GM18499 (cell line): ENCODE data around the gene MAN2B2.

Experiments used
- ATAC-seq: cut with Tn5 transposase; IDR thresholded peaks from one replicate; pipeline ENCODE4 v1.9.1; 2021; ENCODE audit warnings: moderate number of reproducible peaks; ENCODE audit not compliant: insufficient read depth, unreplicated experiment

MAN2B2 gene

GRCh38 chr4:6591313-6591712 lies 16.3 kb downstream of the MAN2B2 start:
- ATAC-seq, result no peak

GRCh38 chr4:6591781-6592180 lies 16.8 kb downstream of the MAN2B2 start:
- ATAC-seq, result no peak

- no peak for ATAC-seq
Measured at GRCh38 chr4:6592804-6593563, 18.0 kb downstream of the MAN2B2 start.

GRCh38 chr4:6594341-6594740 lies 19.4 kb downstream of the MAN2B2 start:
- no peak for ATAC-seq

GRCh38 chr4:6594826-6595355 lies 19.9 kb downstream of the MAN2B2 start:
- no peak for ATAC-seq

- no peak for ATAC-seq
Measured at GRCh38 chr4:6595897-6596537, 21.0 kb downstream of the MAN2B2 start.

GRCh38 chr4:6596948-6597347 lies 22.0 kb downstream of the MAN2B2 start:
- ATAC-seq, result no peak

- ATAC-seq, result no peak
Measured at GRCh38 chr4:6598127-6598526, 23.1 kb downstream of the MAN2B2 start.

- no peak for ATAC-seq
Measured at GRCh38 chr4:6598641-6599040, 23.7 kb downstream of the MAN2B2 start.

- ATAC-seq, result no peak
Measured at GRCh38 chr4:6601661-6602250, 26.8 kb downstream of the MAN2B2 start.

GRCh38 chr4:6602289-6602688 lies 27.3 kb downstream of the MAN2B2 start:
- ATAC-seq, result no peak

GRCh38 chr4:6603128-6603527 lies 28.1 kb downstream of the MAN2B2 start:
- no peak for ATAC-seq

GRCh38 chr4:6605114-6605513 lies 30.1 kb downstream of the MAN2B2 start:
- ATAC-seq, result no peak

- no peak for ATAC-seq
Measured at GRCh38 chr4:6605605-6606004, 30.6 kb downstream of the MAN2B2 start.

- no peak for ATAC-seq
Measured at GRCh38 chr4:6606465-6607235, 31.7 kb downstream of the MAN2B2 start.

GRCh38 chr4:6607368-6608055 lies 32.5 kb downstream of the MAN2B2 start:
- no peak for ATAC-seq

- ATAC-seq, result no peak
Measured at GRCh38 chr4:6608758-6609414, 33.9 kb downstream of the MAN2B2 start.

GRCh38 chr4:6609415-6610079 lies 34.6 kb downstream of the MAN2B2 start:
- ATAC-seq, result no peak

- ATAC-seq, result no peak
Measured at GRCh38 chr4:6610856-6611430, 36.0 kb downstream of the MAN2B2 start.
